ENCODE data around the gene GORASP1. TPM values are rescaled to one million over a fixed set of nuclear protein-coding genes. Genes with fewer than 3 reads are reported as not detected.

Gene GORASP1
- total and polyA plus RNA-seq, 2 experiments from 2014 or later = 10.3 to 38.3 TPM

GRCh38 chr3:39143051-39143885 lies 35.8 kb upstream of the GORASP1 start:
- H3K4me1 Mint-ChIP-seq = peaks cover 27% of the 10 kb centered on the region

More at GRCh38 chr3:39143051-39143885, 35.8 kb upstream of the GORASP1 start:
- ATAC-seq = no peak
- Histone ChIP-seq H3F3A (replicated peaks; ENCODE audit: low read depth) (no peaks in the 10 kb centered on the region), H3K4me3 (no peak overlapping the region), H3K27ac (ENCODE audit: low read depth) (no peak overlapping the region), H3K36me3 (ENCODE audit: insufficient read depth) (peaks cover 17% of the 10 kb centered on the region; the same call in 1 of the 2 replicates), H3K27me3 (ENCODE audit: insufficient read depth) (no peaks in the 10 kb centered on the region), H4K20me1 (replicated peaks; ENCODE audit: insufficient read depth) (peaks cover 7% of the 10 kb centered on the region), H3K4me2 (no peak overlapping the region), H3K4me1 (ENCODE audit: insufficient read depth) (peaks cover 17% of the 10 kb centered on the region), H3K9me2 (ENCODE audit: insufficient read depth) (no peaks in the 10 kb centered on the region), H2AFZ (no peak overlapping the region), H3K79me2 (replicated peaks; ENCODE audit: insufficient read depth) (peaks cover 16% of the 10 kb centered on the region)
- H3K27ac Mint-ChIP-seq = no peak overlapping the region
- H3K4me3 Mint-ChIP-seq = no peak overlapping the region
- TF ChIP-seq CTCF (conservative IDR thresholded peaks at IDR 0.05; ENCODE audit: low read depth in 2 of 2) = no peak
- no peak for TF ChIP-seq STAT1 (IDR thresholded peaks at IDR 0.05; ENCODE audit: unreplicated experiment)
- no peak for TF ChIP-seq EZH2phosphoT487 (IDR thresholded peaks at IDR 0.05; ENCODE audit: unreplicated experiment)
- TF ChIP-seq JUNB (IDR thresholded peaks at IDR 0.05; ENCODE audit: unreplicated experiment) = no peak
- no peak for TF ChIP-seq ZNF331 (CRISPR knock-in tag; IDR thresholded peaks at IDR 0.05; ENCODE audit: low read depth)
- no peak for TF ChIP-seq REST (IDR thresholded peaks at IDR 0.05; ENCODE audit: unreplicated experiment)
- TF ChIP-seq ZNF114 (CRISPR knock-in tag; IDR thresholded peaks at IDR 0.05) = no peak
- no peak for TF ChIP-seq ETS1 (IDR thresholded peaks at IDR 0.05)
- TF ChIP-seq POLR2AphosphoS5 (IDR thresholded peaks at IDR 0.05; ENCODE audit: low read depth) = no peak
- TF ChIP-seq ZNF462 (CRISPR knock-in tag; IDR thresholded peaks at IDR 0.05) = no peak
- no peak for TF ChIP-seq CREB1 (CRISPR knock-in tag; IDR thresholded peaks at IDR 0.05; ENCODE audit: low read depth)
- no peak for TF ChIP-seq NANOG (IDR thresholded peaks at IDR 0.05; ENCODE audit: borderline replicate concordance)
- TF ChIP-seq EZH2 (IDR thresholded peaks at IDR 0.05; ENCODE audit: low read depth, unreplicated experiment) = no peak
- H3K36me3 Mint-ChIP-seq (ENCODE audit: low read depth) = peaks cover 42% of the 10 kb centered on the region
- H3K27me3 Mint-ChIP-seq (ENCODE audit: insufficient read depth, low read depth, poor library complexity) = peaks cover 15% of the 10 kb centered on the region
- DNase-seq (ENCODE audit: low spot score) = no peak
- no peaks in the 10 kb centered on the region for H3K9me3 Mint-ChIP-seq
